ENCODE measurements around the gene AKT2.
A peak's percentile ranks its signal among the peaks of the same experiment; 100 is the strongest.

The AKT2 gene

GRCh38 chr19:40277356-40278059, 7.6 kb downstream of the AKT2 start:
- Histone ChIP-seq H3K27me3 (replicated peaks; ENCODE audit: control insufficient read depth, insufficient read depth, low read length) (no peaks in the 10 kb centered on the region), H3K4me3 (replicated peaks; ENCODE audit: low read depth, low read length) (no peak overlapping the region), H3K36me3 (ENCODE audit: control insufficient read depth, insufficient read depth, low read length) (peaks cover 9% of the 10 kb centered on the region)
- no peak for TF ChIP-seq CTCF (IDR thresholded peaks at IDR 0.05; ENCODE audit: insufficient read depth, low read length, poor library complexity, severe bottlenecking)
- no peak for DNase-seq (ENCODE audit: extremely low read depth, insufficient read length)

DNA sequence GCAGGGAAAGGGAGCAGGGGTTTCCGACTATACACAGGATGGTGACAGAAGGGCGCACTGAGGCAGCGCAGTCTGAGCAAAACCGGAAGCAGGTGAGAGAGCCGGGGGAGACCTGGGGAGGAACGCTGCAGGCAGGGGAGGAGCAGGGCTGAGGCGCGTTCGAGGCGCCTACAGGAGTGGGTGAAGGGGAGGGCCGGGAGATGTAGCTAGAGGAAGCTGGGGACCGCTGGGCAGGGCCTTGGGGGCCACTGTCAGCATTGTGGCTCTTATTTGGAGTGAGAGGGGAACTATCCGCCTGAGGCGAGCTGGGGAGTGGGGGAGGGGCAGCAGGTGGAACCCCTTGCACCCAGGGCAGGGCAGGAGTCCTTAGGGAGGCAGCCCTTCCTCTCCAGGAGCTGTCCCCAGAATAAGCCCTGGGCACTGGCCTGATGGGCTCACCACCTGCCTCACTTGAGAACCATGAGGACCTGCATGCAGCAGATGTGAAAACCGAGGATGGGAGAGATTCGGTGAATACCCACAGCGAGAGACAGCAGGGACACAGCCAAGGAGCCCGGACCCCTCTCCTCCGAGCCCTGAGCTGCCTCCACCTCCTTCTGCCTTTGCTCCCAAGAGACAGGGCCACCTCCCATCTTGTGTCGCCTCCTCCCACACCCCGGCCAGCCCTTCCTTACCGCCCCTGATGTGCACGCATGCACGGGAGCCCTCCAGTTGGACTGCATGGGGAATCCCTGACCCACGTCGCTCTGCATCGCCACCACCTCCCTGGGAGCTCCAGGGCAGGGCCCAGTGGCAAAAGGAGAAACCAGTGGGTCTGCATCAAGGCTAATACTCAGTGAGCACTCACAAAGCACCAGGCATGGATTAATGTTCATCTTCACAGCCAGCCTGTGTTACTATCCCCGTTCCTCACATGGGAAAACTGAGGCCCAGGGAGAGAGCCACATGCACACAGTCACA, 10.3 kb downstream of the AKT2 start:
- Histone ChIP-seq H3K36me3 (ENCODE audit: control insufficient read depth, insufficient read depth, low read length) (peaks cover 11% of the 10 kb centered on the region), H3K4me3 (replicated peaks; ENCODE audit: low read depth, low read length) (peak overlapping the region; percentile 38), H3K27me3 (replicated peaks; ENCODE audit: control insufficient read depth, insufficient read depth, low read length) (no peaks in the 10 kb centered on the region)
- TF ChIP-seq CTCF (IDR thresholded peaks at IDR 0.05; ENCODE audit: insufficient read depth, low read length, poor library complexity, severe bottlenecking): no peak
- peak; percentile 55 for DNase-seq (ENCODE audit: extremely low read depth, insufficient read length)

GRCh38 chr19:40273469-40274360, 11.4 kb downstream of the AKT2 start:
- Histone ChIP-seq H3K4me3 (replicated peaks; ENCODE audit: low read depth, low read length) (no peak overlapping the region), H3K27me3 (replicated peaks; ENCODE audit: control insufficient read depth, insufficient read depth, low read length) (no peaks in the 10 kb centered on the region), H3K36me3 (ENCODE audit: control insufficient read depth, insufficient read depth, low read length) (peaks cover 7% of the 10 kb centered on the region)
- TF ChIP-seq CTCF (IDR thresholded peaks at IDR 0.05; ENCODE audit: insufficient read depth, low read length, poor library complexity, severe bottlenecking): no peak
- DNase-seq (ENCODE audit: extremely low read depth, insufficient read length): no peak

- no peak for DNase-seq (ENCODE audit: extremely low read depth, insufficient read length)
- no peak for TF ChIP-seq CTCF (IDR thresholded peaks at IDR 0.05; ENCODE audit: insufficient read depth, low read length, poor library complexity, severe bottlenecking)
- Histone ChIP-seq H3K27me3 (replicated peaks; ENCODE audit: control insufficient read depth, insufficient read depth, low read length) (no peaks in the 10 kb centered on the region), H3K4me3 (replicated peaks; ENCODE audit: low read depth, low read length) (no peak overlapping the region), H3K36me3 (ENCODE audit: control insufficient read depth, insufficient read depth, low read length) (peaks cover 4% of the 10 kb centered on the region)
Measured at GRCh38 chr19:40272261-40272660, 12.9 kb downstream of the AKT2 start.

GRCh38 chr19:40271706-40272105, 13.4 kb downstream of the AKT2 start:
- H3K27me3 ChIP-seq (replicated peaks; ENCODE audit: control insufficient read depth, insufficient read depth, low read length): no peaks in the 10 kb centered on the region
- H3K4me3 ChIP-seq (replicated peaks; ENCODE audit: low read depth, low read length): no peak overlapping the region
- H3K36me3 ChIP-seq (ENCODE audit: control insufficient read depth, insufficient read depth, low read length): peaks cover 4% of the 10 kb centered on the region
- no peak for TF ChIP-seq CTCF (IDR thresholded peaks at IDR 0.05; ENCODE audit: insufficient read depth, low read length, poor library complexity, severe bottlenecking)
- DNase-seq (ENCODE audit: extremely low read depth, insufficient read length): no peak

Data from GM06990 (cell line).